K562 (cell line): Measurements from ENCODE around the gene CELF6. TPM values are rescaled to one million over a fixed set of nuclear protein-coding genes. Genes with fewer than 3 reads are reported as not detected.

Experiments
- KAT7 ChIP-seq: sonication (generic); formaldehyde crosslinking; IDR thresholded peaks from 2 replicates; pipeline ENCODE4 v1.8.0; 2022; ENCODE audit warnings: missing genetic modification reagents, mild to moderate bottlenecking, borderline replicate concordance
- MGA ChIP-seq: fragments of 450-650 bp; IDR thresholded peaks from 2 replicates; pipeline ENCODE4 v1.6.1; 2016; ENCODE audit warnings: mild to moderate bottlenecking, moderate library complexity
- RBM34 ChIP-seq: fragments of 200-400 bp; formaldehyde crosslinking; IDR thresholded peaks from 2 replicates; pipeline ENCODE4 v1.6.1; 2018; ENCODE audit warnings: low read length, borderline replicate concordance; ENCODE audit not compliant: insufficient read depth
- ZNF133 ChIP-seq: fragments of 250-450 bp; sonication (Bioruptor Pico); IDR thresholded peaks from 2 replicates; pipeline ENCODE4 v1.4.0; 2020; ENCODE audit warnings: mild to moderate bottlenecking
- ZNF584 ChIP-seq: fragments of 200-800 bp; sonication (Bioruptor generic); IDR thresholded peaks from 2 replicates; pipeline ENCODE4 v1.6.1; 2016; ENCODE audit warnings: low read depth, mild to moderate bottlenecking, missing genetic modification characterization, missing compliant biosample characterization
- polyA plus RNA-seq, 8 experiments: library from polyadenylated mRNA; depleted of rRNA in 4 of 8; stranded (reverse) in 5 of 8; unstranded in 3 of 8; fragments of >200 nt; fragmentation: Nextera tagmentation in 2 of 8; fragmentation: Illumina TruSeq in 1 of 8; extraction: Ambion mirVana in 2 of 8; extraction: Trizol in 1 of 8; gene quantifications; 2 replicates each; pipeline versions ENCODE4 v1.2.1 to v1.2.3, GENCODE V29; 2011 to 2014; ENCODE audit warnings: inconsistent platforms in 1 of 8, missing spikeins in 1 of 8
- total RNA-seq, 7 experiments: library from RNA; depleted of rRNA in 6 of 7; stranded (reverse); fragments of >200 nt in 6 of 7; fragmentation: Illumina TruSeq in 2 of 7; extraction: Trizol in 2 of 7; gene quantifications; 2 replicates each; pipeline versions ENCODE4 v1.2.1 to v1.2.3, GENCODE V29; 2011 to 2021; ENCODE audit warnings: low replicate concordance in 1 of 7
- TF ChIP-seq, protein P1 (sequence below): fragments of 250-450 bp; sonication (Bioruptor Pico); IDR thresholded peaks from 2 replicates; pipeline ENCODE4 v1.5.0; 2021; ENCODE audit warnings: mild to moderate bottlenecking, moderate library complexity

Gene CELF6
- total and polyA plus RNA-seq, 9 of the 15 experiments (the other 6 are each of a cell fraction or from before 2014, with no cell fraction given) = 0.01 to 0.11 TPM; not detected in 7

DNA sequence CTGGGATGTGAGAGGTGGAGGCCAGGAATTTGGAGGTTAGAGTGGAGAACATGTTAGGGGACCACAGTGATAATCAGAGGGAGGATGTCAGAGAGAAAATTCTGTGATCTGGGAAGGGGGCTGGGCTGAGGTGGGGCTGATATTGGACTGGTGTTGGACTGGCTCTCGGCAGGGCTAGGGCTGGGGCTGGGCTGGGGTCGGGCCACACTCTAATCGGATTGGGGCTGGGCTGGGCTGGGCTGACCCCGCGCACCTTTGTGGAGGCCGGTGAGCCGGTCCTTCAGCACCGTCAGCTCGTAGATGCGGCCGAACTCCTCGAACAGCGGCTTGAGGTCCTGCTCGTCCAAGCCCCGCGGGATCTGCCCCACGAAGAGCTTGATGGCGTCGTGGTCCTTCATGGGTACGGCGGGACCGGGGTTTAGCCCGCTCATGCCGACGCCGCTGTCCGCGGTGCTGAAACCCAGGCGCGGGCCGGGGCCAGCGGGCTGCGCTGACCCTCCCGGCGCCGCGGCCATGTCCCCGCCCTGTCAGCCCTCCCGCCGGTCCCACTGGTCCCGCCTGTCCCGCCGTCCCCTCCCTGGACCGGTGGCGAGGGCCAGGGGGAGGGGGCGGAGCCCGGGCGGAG is 485 bp downstream of the CELF6 start (continued):
- TF ChIP-seq MGA (peak; percentile 85), RBM34 (no peak), KAT7 (CRISPR knock-in tag) (no peak; the same call in 1 of the 2 replicates), ZNF133 (CRISPR knock-in tag) (no peak), ZNF584 (CRISPR knock-in tag) (no peak)
- TF ChIP-seq, protein P1, sequence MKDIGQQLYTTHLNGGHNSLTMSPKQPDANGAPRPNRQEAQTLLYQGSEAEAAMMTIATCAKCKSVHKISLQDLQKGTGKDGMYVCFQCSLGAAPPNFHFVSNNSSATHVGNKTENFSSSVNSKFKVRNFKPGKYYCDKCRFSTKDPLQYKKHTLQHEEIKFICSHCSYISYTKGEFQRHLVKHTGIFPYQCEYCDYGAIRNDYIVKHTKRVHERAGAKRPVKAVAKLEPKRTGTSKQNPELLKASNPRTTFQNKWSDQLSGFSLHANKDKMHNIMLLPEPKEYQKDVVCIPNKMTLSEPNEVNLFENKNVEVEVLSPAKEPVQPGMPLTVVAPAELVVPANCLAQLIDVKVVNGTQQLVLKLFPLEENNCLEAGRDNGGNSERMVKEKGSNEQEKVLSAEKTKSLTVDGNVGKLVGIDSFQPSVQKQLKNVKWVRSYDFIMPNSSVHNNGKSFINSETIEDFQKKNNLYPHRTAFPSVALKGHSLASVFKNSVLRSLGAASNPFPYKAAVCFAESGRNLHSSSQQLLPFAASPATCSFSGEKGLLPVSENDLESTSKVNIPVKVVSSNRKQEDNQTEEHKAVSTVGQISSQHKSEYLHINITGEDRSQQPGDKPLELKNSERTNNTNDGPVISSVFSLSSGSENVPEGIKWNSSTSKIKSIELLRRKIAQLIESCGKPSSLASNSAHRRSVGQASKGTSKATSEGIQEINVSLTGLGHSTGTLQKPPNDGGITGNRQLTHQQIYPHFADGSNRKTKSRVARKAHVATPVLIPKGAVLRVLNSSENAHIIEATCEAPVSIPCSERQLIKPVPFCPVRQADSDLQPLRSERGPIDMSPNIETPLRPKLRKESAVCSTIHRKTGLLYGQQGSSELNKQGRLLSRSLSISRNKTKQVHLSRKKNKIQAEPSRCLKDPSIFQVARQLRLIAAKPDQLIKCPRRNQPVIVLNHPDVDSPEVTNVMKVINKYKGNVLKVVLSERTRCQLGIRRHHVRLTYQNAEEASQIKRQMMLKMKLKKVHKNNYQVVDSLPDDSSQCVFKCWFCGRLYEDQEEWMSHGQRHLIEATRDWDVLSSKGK (CRISPR knock-in tag) = no peak
